ENCODE measurements around the gene NEUROG3. TPM values are rescaled to one million over a fixed set of nuclear protein-coding genes. Genes with fewer than 3 reads are reported as not detected.

NEUROG3 gene
- total RNA-seq, 4 donors from 2014 or later: not detected

DNA sequence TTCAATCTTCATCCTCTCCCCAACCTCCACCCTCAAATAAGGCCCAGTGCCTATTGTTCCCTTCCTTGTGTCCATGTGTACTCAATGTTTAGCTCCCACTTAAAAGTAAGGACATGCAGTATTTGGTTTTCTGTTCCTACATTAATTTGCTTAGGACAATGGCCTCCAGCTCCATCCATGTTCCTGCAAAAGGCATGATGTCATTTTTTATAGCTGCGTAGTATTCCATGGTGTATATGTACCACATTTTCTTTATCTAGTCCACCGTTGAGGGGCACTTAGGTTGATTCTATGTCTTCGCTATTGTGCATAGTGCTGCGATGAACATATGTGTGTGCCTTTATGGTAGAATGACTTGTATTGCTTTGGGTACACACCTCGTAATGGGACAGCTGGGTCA, 7.2 kb upstream of the NEUROG3 start:
- TF ChIP-seq, protein P1, sequence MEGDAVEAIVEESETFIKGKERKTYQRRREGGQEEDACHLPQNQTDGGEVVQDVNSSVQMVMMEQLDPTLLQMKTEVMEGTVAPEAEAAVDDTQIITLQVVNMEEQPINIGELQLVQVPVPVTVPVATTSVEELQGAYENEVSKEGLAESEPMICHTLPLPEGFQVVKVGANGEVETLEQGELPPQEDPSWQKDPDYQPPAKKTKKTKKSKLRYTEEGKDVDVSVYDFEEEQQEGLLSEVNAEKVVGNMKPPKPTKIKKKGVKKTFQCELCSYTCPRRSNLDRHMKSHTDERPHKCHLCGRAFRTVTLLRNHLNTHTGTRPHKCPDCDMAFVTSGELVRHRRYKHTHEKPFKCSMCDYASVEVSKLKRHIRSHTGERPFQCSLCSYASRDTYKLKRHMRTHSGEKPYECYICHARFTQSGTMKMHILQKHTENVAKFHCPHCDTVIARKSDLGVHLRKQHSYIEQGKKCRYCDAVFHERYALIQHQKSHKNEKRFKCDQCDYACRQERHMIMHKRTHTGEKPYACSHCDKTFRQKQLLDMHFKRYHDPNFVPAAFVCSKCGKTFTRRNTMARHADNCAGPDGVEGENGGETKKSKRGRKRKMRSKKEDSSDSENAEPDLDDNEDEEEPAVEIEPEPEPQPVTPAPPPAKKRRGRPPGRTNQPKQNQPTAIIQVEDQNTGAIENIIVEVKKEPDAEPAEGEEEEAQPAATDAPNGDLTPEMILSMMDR (IDR thresholded peaks at IDR 0.05): no peak
- no peak for TF ChIP-seq POLR2A (IDR thresholded peaks at IDR 0.05)
- intact Hi-C loops (cut with DNase I; ENCODE audit: low total_unique reads): no loop called here
- no peak overlapping the region for H3K4me3 ChIP-seq (ENCODE audit: low read depth, poor library complexity, severe bottlenecking)
- 73 to 82% methylated on average over 5 of the region's 5 CpGs for WGBS, 2 donors
- no peak for DNase-seq (ENCODE audit: low spot score in 2 of 2)

DNA sequence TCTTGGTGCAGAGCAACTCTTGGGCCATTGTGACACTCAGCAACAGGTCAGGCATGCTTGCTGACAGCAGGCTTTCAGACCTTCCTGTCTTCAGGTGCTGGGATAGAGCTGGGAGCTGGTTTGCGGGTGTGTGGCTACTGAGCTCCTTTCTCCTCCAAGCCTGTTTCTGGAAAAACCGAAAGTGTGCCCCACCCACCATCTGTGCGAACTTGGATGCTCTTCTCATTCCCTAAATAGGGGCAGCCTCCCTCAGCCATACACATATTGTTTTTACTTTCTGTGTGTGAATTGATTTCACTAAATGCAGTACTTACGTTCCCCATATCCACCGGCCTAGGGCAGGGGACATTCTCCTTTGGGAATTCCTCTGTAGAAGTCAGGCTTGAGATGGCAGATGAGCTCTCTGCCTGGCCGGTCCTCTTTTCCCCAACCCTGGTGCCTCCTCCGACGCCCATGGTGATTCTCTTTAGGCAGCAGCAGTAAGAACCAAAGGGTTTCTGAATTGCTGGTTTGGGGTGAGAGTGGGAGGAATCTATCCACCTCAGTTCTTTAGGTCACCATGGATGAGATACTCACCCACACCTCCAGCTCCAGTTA, 6.3 kb upstream of the NEUROG3 start:
- TF ChIP-seq, protein P1 (IDR thresholded peaks at IDR 0.05): no peak
- no peak for TF ChIP-seq POLR2A (IDR thresholded peaks at IDR 0.05)
- peak in 1 of 2 donors; percentile 59 for DNase-seq (ENCODE audit: low spot score in 2 of 2)
- no peak overlapping the region for H3K4me3 ChIP-seq (ENCODE audit: low read depth, poor library complexity, severe bottlenecking)
- 7 to 18% methylated on average over 8 of the region's 8 CpGs for WGBS, 2 donors
- intact Hi-C loops (cut with DNase I; ENCODE audit: low total_unique reads): no loop called here

DNA sequence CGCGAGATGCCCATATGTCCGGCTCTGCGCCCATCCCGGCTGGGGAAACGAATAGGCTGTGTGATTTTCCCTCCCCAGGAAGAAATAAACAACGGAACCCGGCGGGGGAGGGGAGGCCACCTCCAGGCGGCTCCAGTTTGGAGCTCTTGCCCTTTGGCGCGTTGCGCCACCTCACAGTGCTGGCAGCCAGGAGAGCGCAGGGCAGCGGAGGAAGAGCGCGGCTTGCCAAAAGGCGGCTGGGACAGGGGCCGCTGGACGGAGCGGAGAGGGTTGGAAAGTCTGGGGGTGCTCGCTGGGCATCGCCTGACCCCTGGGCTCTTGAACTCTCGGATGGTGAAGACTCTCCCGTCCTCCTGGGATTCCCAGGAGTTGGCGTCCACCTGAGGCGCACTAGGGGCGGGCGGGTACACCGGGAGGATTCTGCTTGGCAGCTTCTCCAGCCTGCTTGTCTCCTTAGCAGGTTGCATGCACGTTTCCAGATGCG, 5.3 kb upstream of the NEUROG3 start:
- no peak overlapping the region for H3K4me3 ChIP-seq (ENCODE audit: low read depth, poor library complexity, severe bottlenecking)
- TF ChIP-seq, protein P1 (IDR thresholded peaks at IDR 0.05): no peak
- TF ChIP-seq POLR2A (IDR thresholded peaks at IDR 0.05): no peak
- intact Hi-C loops (cut with DNase I; ENCODE audit: low total_unique reads): no loop called here
- WGBS, 2 donors: 4 to 5% methylated on average over 25 to 29 of the region's 32 CpGs
- peak in 1 of 2 donors; percentile 64 for DNase-seq (ENCODE audit: low spot score in 2 of 2)

DNA sequence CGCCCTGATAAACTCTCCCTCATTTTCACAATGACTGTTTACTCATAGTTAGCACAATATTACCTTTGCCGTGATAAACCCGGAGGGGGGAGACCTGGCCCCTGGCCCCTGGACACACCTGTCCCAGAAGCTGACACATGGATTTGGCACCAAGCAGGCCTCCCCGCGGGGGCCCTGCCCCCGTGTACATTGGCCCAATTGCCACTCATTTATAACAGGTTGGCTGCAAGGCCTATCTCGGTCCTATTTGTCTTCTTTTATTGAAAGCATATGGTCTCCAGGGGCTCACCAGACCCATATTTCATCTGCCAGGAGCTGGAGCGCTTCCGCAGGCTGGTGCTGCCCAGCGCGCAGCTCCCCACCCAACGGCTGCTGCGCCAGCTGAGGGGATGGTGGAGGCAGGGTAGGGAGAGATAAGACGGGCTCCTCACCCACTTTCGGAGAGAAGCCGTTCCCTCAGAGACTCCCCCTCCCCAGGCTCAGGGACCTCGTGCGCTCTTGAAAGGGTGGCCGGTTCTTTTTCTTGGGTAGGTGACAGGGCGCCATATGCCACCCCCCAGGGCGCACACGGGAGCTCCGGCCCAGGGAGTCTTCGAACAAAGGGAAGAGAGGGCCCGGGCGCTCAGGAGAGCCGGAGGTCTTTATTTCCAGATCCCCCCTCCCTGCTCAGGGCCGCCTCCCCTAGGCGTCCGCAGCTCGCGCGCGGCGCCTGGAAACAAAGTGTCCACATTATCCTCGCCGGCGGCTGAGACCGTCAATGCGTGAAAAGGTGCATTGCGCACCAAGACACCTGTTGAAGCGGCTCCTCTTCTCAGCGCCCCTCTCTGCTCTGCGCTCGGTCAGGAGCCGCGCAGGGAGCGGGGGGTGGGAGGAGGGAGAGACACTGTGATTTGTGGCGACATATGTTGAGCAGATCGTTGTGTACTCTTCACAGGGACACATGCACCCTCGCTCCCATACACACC, 4.3 kb upstream of the NEUROG3 start:
- DNase-seq (ENCODE audit: low spot score in 2 of 2): peak in 1 of 2 donors; percentile 63
- H3K4me3 ChIP-seq (ENCODE audit: low read depth, poor library complexity, severe bottlenecking): no peak overlapping the region
- no peak for TF ChIP-seq POLR2A (IDR thresholded peaks at IDR 0.05)
- TF ChIP-seq, protein P1 (IDR thresholded peaks at IDR 0.05): no peak
- 2 to 4% methylated on average over 42 to 49 of the region's 51 CpGs for WGBS, 2 donors
- intact Hi-C loops (cut with DNase I; ENCODE audit: low total_unique reads): no loop called here

DNA sequence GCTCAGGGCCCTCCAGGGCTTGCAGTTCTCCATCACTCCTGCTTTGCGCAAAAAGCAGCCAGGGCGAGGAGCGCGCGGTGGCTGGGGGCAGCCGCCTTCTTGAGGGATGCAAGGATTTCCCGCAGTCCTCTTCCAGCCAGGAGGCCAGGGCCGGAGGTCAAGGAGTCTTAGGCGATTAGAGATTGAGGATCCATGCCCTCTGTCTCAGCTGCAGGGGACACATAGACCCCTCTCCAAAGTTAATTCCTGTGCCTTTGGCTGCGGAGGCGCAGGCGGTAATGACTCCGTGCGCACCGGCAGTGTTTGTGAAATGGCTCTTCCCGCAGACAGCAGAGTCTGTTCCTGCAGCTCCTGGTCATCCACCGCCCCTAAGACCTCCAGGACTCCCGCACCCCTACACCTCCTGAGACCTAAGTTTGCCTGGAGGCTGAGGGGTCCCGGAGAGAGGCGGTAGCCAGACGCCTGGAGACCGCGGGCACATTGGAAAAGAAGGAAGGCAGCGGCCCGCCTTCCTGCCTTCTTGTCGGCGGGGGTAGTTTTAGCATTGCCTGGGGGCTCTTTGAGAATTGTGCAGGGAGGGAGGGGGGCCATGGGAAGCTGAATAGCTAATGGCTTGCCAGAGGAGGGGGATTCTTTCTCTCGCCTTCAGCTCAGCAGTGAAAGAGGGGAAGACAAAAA, 3.3 kb upstream of the NEUROG3 start:
- DNase-seq (ENCODE audit: low spot score in 2 of 2): peak in 1 of 2 donors; percentile 42
- H3K4me3 ChIP-seq (ENCODE audit: low read depth, poor library complexity, severe bottlenecking): no peak overlapping the region
- TF ChIP-seq, protein P1 (IDR thresholded peaks at IDR 0.05): no peak
- TF ChIP-seq POLR2A (IDR thresholded peaks at IDR 0.05): no peak
- WGBS, 2 donors: 2 to 3% methylated on average over 25 to 28 of the region's 28 CpGs
- intact Hi-C loops (cut with DNase I; ENCODE audit: low total_unique reads): no loop called here

Measured in lower leg skin (tissue), 4 donors.